Activated CD4-positive, alpha-beta memory T cell treated with anti-CD3 and anti-CD28 coated beads, Interleukin-2, amount 10 ng/mL, durations not matched to agents 7 days and 5 days (primary cell): ENCODE results near the gene SUCLG2. TPM values are rescaled to one million over a fixed set of nuclear protein-coding genes. Genes with fewer than 3 reads are reported as not detected.
A peak's percentile ranks its signal among the peaks of the same experiment; 100 is the strongest.

Source experiments
- CTCF ChIA-PET: fragments of 350-600 bp; sonication (Branson Sonifier 250); formaldehyde crosslinking; loops from one replicate; lab custom pipeline; 2021; ENCODE audit warnings: antibody characterized with exemption, inconsistent platforms; lab: Charles Lee
- POLR2A ChIA-PET: fragments of 350-600 bp; sonication (Branson Sonifier 250); formaldehyde crosslinking; loops from one replicate; lab custom pipeline; 2021; ENCODE audit warnings: antibody characterized with exemption; lab: Charles Lee
- DNase-seq: peaks from one replicate; pipeline ENCODE4 v3.0.0-alpha.2; 2020
- H3K27ac Mint-ChIP-seq: one replicate; pipeline ENCODE4 v1.8.0; 2021; ENCODE audit warnings: mild to moderate bottlenecking, mixed read lengths
- H3K27me3 Mint-ChIP-seq: one replicate; pipeline ENCODE4 v1.8.0; 2021; ENCODE audit warnings: mixed read lengths
- H3K36me3 Mint-ChIP-seq: one replicate; pipeline ENCODE4 v1.8.0; 2021; ENCODE audit warnings: low read depth, mixed read lengths
- H3K4me1 Mint-ChIP-seq: one replicate; pipeline ENCODE4 v1.8.0; 2021; ENCODE audit warnings: mixed read lengths
- H3K4me3 Mint-ChIP-seq: one replicate; pipeline ENCODE4 v1.8.0; 2021; ENCODE audit warnings: mild to moderate bottlenecking, mixed read lengths
- H3K9me3 Mint-ChIP-seq: one replicate; pipeline ENCODE4 v1.8.0; 2021; ENCODE audit warnings: mixed read lengths
- total RNA-seq, 2 experiments: library from RNA; stranded (reverse); gene quantifications; one replicate each; pipeline ENCODE4 v1.2.3, GENCODE V29; 2021

SUCLG2 gene
- total RNA-seq, 2 experiments from 2014 or later: 46.9 to 48.5 TPM

DNA sequence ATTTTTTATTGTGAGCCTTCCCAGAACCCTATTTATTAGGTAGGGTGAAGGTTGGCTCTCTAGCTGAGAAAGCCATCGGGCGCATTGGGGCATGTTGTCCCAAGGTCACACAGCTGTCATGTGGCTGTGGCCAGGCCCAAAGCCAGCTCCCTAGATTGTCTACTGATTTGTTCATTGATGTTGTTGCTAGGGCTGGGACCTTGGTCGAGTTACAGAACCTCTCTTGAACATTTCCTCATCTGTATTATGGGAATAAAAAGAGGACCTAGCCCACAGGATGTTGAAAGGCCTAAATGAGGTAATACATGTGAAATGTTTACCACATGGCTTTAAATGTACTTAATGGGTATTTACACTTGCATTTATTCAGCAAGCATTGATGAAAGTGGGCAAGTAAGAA lies 252.5 kb downstream of the SUCLG2 start:
- H3K36me3 Mint-ChIP-seq: peaks cover 46% of the 10 kb centered on the region
- ChIA-PET CTCF (no interaction called here), POLR2A (no interaction called here)
- DNase-seq: no peak
- no peaks in the 10 kb centered on the region for H3K9me3 Mint-ChIP-seq
- H3K27ac Mint-ChIP-seq: no peak overlapping the region
- no peaks in the 10 kb centered on the region for H3K27me3 Mint-ChIP-seq
- no peaks in the 10 kb centered on the region for H3K4me1 Mint-ChIP-seq
- H3K4me3 Mint-ChIP-seq: no peak overlapping the region

DNA sequence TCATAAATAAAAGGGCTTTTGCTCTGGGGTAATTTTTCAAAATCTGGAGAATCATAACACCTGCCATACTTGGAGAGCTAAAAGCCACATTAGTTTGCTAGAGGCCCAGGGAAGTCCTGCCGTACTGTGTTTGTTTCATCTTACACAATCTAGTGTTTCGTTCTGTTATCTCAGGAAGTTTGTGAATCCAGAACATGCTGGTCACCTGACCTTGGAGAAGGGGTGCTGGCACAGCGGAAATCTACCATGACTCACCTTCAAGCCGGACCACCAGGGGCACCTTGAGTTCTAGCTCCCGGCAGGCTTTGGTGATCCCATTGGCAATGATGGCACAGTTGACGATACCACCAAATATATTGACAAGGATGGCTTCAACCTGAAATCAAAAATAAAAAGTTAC lies 253.9 kb downstream of the SUCLG2 start:
- Mint-ChIP-seq H3K27me3 (no peaks in the 10 kb centered on the region), H3K9me3 (no peaks in the 10 kb centered on the region), H3K4me3 (no peak overlapping the region), H3K27ac (no peak overlapping the region), H3K36me3 (peaks cover 52% of the 10 kb centered on the region), H3K4me1 (no peaks in the 10 kb centered on the region)
- POLR2A ChIA-PET: no interaction called here
- no peak for DNase-seq
- CTCF ChIA-PET: no interaction called here

- CTCF ChIA-PET: no interaction called here
- H3K27ac Mint-ChIP-seq: no peak overlapping the region
- no peak for DNase-seq
Measured at GRCh38 chr3:67389176-67389575, 265.2 kb downstream of the SUCLG2 start.

DNA sequence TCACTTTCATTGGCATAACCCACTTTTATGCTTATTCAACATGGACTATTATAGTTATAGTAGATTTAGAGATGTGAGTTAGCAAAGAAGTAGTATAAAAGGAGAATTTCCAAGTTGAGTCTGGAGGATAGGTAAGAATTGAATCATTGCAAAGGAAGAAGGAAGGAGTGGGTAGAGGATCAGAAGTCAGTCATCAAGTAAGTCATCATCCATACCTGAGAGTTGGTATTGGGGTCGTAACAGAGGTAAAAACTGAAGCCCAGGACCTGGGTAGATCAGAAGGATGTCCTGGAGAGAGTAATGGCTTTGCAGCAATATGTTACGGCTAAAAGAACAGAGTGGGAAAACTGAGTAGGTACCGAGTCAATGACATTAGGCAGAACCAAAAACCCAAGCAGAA lies 265.7 kb downstream of the SUCLG2 start:
- peaks cover 5% of the 10 kb centered on the region for H3K9me3 Mint-ChIP-seq
- H3K36me3 Mint-ChIP-seq: peaks cover 51% of the 10 kb centered on the region
- CTCF ChIA-PET: no interaction called here
- DNase-seq: no peak
- H3K4me1 Mint-ChIP-seq: peaks cover 9% of the 10 kb centered on the region
- no peak overlapping the region for H3K27ac Mint-ChIP-seq
- no peaks in the 10 kb centered on the region for H3K27me3 Mint-ChIP-seq
- POLR2A ChIA-PET: no interaction called here
- no peak overlapping the region for H3K4me3 Mint-ChIP-seq

More at GRCh38 chr3:67389176-67389575, 265.2 kb downstream of the SUCLG2 start:
- no peaks in the 10 kb centered on the region for H3K27me3 Mint-ChIP-seq
- H3K4me3 Mint-ChIP-seq: no peak overlapping the region
- peaks cover 51% of the 10 kb centered on the region for H3K36me3 Mint-ChIP-seq
- POLR2A ChIA-PET: no interaction called here
- peaks cover 9% of the 10 kb centered on the region for H3K4me1 Mint-ChIP-seq
- H3K9me3 Mint-ChIP-seq: peaks cover 5% of the 10 kb centered on the region

- Mint-ChIP-seq H3K4me3 (no peak overlapping the region), H3K27me3 (no peaks in the 10 kb centered on the region), H3K27ac (no peak overlapping the region), H3K9me3 (peaks cover 5% of the 10 kb centered on the region), H3K36me3 (peaks cover 37% of the 10 kb centered on the region), H3K4me1 (peaks cover 7% of the 10 kb centered on the region)
- CTCF ChIA-PET: interaction anchor here (6.0 kb wide), 1 partner anchor 404 kb away, joined by 46 read pairs; no protein-coding TSS in a partner anchor
- no peak for DNase-seq
- POLR2A ChIA-PET: no interaction called here
Measured at GRCh38 chr3:67386451-67386850, 268.0 kb downstream of the SUCLG2 start.

DNA sequence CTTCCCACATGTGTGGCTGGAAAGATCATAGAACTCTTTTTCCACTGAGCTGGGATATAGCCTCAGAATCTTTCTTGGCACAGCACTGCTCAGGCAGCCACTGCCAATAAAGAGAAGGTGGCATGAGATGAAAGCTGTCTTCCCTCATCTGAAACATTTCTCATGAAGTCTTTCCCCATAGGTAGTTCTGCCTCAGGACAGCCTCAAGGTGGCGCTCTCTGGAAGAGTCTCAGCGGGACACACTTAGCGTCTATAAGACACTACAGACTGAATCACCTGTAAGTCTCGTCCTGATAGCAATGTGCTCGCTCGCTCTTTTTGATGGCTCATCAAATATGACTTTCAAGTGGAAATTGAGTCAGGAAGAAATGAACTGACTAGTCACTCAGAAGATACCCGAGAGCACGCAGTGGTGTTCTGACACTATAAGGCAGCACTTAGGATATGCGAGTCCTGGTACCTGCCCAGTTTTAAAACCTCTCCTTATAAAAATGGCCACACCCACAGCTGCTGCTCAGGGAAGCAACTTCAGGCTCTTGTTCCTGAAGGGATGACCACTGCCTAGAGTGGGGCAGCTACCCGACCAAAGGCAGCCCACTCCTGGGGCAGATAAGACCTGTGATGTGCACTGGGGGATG lies 269.5 kb downstream of the SUCLG2 start:
- no peaks in the 10 kb centered on the region for H3K27me3 Mint-ChIP-seq

DNA sequence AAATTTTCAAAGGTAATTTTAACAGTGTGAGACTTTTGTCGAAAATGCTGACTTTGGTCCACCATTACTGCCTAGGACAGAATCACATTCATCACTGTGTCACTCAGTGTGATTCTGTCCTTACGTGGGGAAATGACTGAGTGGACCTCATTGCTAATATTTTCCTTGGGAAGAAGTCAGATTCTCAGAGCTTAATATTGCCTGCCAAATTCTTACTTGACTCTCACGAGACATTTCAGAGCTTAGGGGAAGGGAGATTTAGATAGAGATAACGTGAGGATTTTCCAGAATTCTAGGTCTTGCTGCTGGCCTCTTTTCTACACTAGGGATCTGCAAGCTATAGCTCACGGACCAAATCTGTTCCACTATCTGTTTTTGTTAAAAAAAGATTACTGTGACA lies 270.4 kb downstream of the SUCLG2 start:
- no peaks in the 10 kb centered on the region for H3K27me3 Mint-ChIP-seq
- H3K9me3 Mint-ChIP-seq: peaks cover 5% of the 10 kb centered on the region
- peaks cover 25% of the 10 kb centered on the region for H3K36me3 Mint-ChIP-seq
- no peak for DNase-seq
- no peak overlapping the region for H3K27ac Mint-ChIP-seq
- POLR2A ChIA-PET: no interaction called here
- H3K4me3 Mint-ChIP-seq: no peak overlapping the region
- H3K4me1 Mint-ChIP-seq: peaks cover 4% of the 10 kb centered on the region
- CTCF ChIA-PET: interaction anchor here (0.9 to 6.0 kb wide), 8 partner anchors 10 to 633 kb away, joined by 3 to 46 read pairs (median 4); partner anchors contain the start of gene SUCLG2

More for the DNA sequence above, 269.5 kb downstream of the SUCLG2 start:
- ChIA-PET CTCF (interaction anchor here (0.9 to 6.0 kb wide), 6 partner anchors 11 to 413 kb away, joined by 3 to 46 read pairs (median 4); partner anchors contain the start of gene SUCLG2), POLR2A (no interaction called here)
- H3K27ac Mint-ChIP-seq: no peak overlapping the region
- peaks cover 5% of the 10 kb centered on the region for H3K9me3 Mint-ChIP-seq
- peak; percentile 41 for DNase-seq
- H3K36me3 Mint-ChIP-seq: peaks cover 32% of the 10 kb centered on the region
- H3K4me3 Mint-ChIP-seq: no peak overlapping the region
- H3K4me1 Mint-ChIP-seq: peaks cover 7% of the 10 kb centered on the region

DNA sequence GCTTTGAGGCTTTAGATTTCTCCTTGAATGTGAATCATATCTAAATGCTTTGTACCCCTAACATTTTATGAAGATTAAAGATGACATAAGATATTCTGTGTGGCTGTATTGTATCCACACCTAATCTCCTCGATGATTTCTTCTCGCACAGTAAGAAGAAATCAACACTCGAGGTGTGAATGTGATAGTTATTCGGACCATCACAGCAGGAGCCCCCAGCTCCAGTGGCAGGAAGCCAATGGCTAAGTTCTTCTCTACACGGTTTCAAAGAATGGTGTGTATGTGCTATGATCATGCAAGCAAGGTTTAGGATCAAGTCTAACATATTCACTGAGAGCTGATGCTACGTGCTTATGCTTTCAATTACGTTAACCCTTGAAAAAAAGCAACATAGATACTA lies 271.0 kb downstream of the SUCLG2 start:
- no peaks in the 10 kb centered on the region for H3K4me1 Mint-ChIP-seq
- H3K27me3 Mint-ChIP-seq: no peaks in the 10 kb centered on the region
- no peak overlapping the region for H3K4me3 Mint-ChIP-seq
- peaks cover 5% of the 10 kb centered on the region for H3K9me3 Mint-ChIP-seq
- POLR2A ChIA-PET: no interaction called here
- no peak overlapping the region for H3K27ac Mint-ChIP-seq
- DNase-seq: no peak
- H3K36me3 Mint-ChIP-seq: peaks cover 22% of the 10 kb centered on the region
- CTCF ChIA-PET: interaction anchor here (1.1 to 6.0 kb wide), 7 partner anchors 10 to 1510 kb away, joined by 3 to 46 read pairs (median 6); partner anchors contain the start of gene SUCLG2

- CTCF ChIA-PET: interaction anchor here (1.1 to 6.0 kb wide), 5 partner anchors 9 to 1511 kb away, joined by 3 to 46 read pairs (median 7); no protein-coding TSS in a partner anchor
- Mint-ChIP-seq H3K27ac (no peak overlapping the region), H3K36me3 (peaks cover 18% of the 10 kb centered on the region), H3K9me3 (peaks cover 5% of the 10 kb centered on the region), H3K27me3 (no peaks in the 10 kb centered on the region), H3K4me3 (no peak overlapping the region), H3K4me1 (no peaks in the 10 kb centered on the region)
- POLR2A ChIA-PET: no interaction called here
- no peak for DNase-seq
Measured at GRCh38 chr3:67382536-67382935, 271.9 kb downstream of the SUCLG2 start.

- no peaks in the 10 kb centered on the region for H3K4me1 Mint-ChIP-seq
- no peak overlapping the region for H3K4me3 Mint-ChIP-seq
- no peaks in the 10 kb centered on the region for H3K27me3 Mint-ChIP-seq
- POLR2A ChIA-PET: no interaction called here
- CTCF ChIA-PET: interaction anchor here (1.0 to 6.0 kb wide), 5 partner anchors 8 to 1495 kb away, joined by 3 to 46 read pairs (median 11); no protein-coding TSS in a partner anchor
- DNase-seq: no peak
- no peak overlapping the region for H3K27ac Mint-ChIP-seq
- peaks cover 5% of the 10 kb centered on the region for H3K9me3 Mint-ChIP-seq
- peaks cover 14% of the 10 kb centered on the region for H3K36me3 Mint-ChIP-seq
Measured at GRCh38 chr3:67381667-67382272, 272.6 kb downstream of the SUCLG2 start.

- H3K4me3 Mint-ChIP-seq: no peak overlapping the region
- CTCF ChIA-PET: interaction anchor here (0.9 to 3.4 kb wide), 2 partner anchors 266 to 408 kb away, joined by 3 to 11 read pairs; no protein-coding TSS in a partner anchor
- no peaks in the 10 kb centered on the region for H3K4me1 Mint-ChIP-seq
- H3K9me3 Mint-ChIP-seq: no peaks in the 10 kb centered on the region
- H3K27me3 Mint-ChIP-seq: no peaks in the 10 kb centered on the region
- H3K27ac Mint-ChIP-seq: no peak overlapping the region
- POLR2A ChIA-PET: no interaction called here
- peaks cover 11% of the 10 kb centered on the region for H3K36me3 Mint-ChIP-seq
- DNase-seq: no peak
Measured at GRCh38 chr3:67380118-67380517, 274.3 kb downstream of the SUCLG2 start.

- H3K27ac Mint-ChIP-seq: no peak overlapping the region
- peaks cover 15% of the 10 kb centered on the region for H3K36me3 Mint-ChIP-seq
- no peak for DNase-seq
- no peaks in the 10 kb centered on the region for H3K9me3 Mint-ChIP-seq
- POLR2A ChIA-PET: no interaction called here
- H3K4me3 Mint-ChIP-seq: no peak overlapping the region
- H3K4me1 Mint-ChIP-seq: no peaks in the 10 kb centered on the region
- CTCF ChIA-PET: no interaction called here
- H3K27me3 Mint-ChIP-seq: no peaks in the 10 kb centered on the region
Measured at GRCh38 chr3:67377299-67377698, 277.1 kb downstream of the SUCLG2 start.

- POLR2A ChIA-PET: no interaction called here
Measured at GRCh38 chr3:67376416-67376815, 278.0 kb downstream of the SUCLG2 start.

More at GRCh38 chr3:67376416-67376815, 278.0 kb downstream of the SUCLG2 start:
- Mint-ChIP-seq H3K36me3 (peaks cover 18% of the 10 kb centered on the region), H3K4me1 (no peaks in the 10 kb centered on the region), H3K27me3 (no peaks in the 10 kb centered on the region), H3K9me3 (no peaks in the 10 kb centered on the region), H3K27ac (no peak overlapping the region), H3K4me3 (no peak overlapping the region)
- DNase-seq: no peak
- CTCF ChIA-PET: no interaction called here
